ENCODE measurements around the gene KLF18.
"Not testable (repeated sequence)": the region's sequence is repeated elsewhere in the genome, so short reads cannot be mapped to it uniquely, and the experiment has no call there.

The KLF18 gene

DNA sequence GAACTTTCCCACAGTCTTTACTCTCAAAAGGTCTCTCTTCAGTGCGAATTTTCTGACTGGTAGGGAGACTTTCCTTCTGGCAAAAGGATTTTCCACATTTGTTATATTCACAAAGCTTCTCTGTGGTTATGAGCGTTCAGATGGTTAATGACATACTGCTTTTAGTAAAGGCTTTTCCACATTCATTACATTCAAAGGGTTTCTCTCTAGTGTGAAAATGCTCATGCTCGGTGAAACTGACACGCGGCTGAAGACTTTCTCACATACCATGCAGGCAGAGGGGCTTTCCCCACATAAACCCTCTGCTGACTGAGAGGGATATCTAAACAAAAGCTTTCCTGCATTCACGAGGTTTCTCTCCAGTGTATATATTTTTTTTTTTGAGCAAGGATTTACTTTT, 9.9 kb upstream of the KLF18 start:
- ATAC-seq (ENCODE audit: low read depth) (no peak), DNase-seq (ENCODE audit: low spot score) (no peak)
- TF ChIP-seq, protein P1, sequence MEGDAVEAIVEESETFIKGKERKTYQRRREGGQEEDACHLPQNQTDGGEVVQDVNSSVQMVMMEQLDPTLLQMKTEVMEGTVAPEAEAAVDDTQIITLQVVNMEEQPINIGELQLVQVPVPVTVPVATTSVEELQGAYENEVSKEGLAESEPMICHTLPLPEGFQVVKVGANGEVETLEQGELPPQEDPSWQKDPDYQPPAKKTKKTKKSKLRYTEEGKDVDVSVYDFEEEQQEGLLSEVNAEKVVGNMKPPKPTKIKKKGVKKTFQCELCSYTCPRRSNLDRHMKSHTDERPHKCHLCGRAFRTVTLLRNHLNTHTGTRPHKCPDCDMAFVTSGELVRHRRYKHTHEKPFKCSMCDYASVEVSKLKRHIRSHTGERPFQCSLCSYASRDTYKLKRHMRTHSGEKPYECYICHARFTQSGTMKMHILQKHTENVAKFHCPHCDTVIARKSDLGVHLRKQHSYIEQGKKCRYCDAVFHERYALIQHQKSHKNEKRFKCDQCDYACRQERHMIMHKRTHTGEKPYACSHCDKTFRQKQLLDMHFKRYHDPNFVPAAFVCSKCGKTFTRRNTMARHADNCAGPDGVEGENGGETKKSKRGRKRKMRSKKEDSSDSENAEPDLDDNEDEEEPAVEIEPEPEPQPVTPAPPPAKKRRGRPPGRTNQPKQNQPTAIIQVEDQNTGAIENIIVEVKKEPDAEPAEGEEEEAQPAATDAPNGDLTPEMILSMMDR (IDR thresholded peaks at IDR 0.05; ENCODE audit: poor library complexity, severe bottlenecking): no peak
- H3K36me3 ChIP-seq (ENCODE audit: low read depth): no peaks in the 10 kb centered on the region
- H3K4me3 ChIP-seq (ENCODE audit: severe bottlenecking): no peak overlapping the region
- no peak overlapping the region for H3K27ac ChIP-seq (ENCODE audit: poor library complexity, severe bottlenecking)
- no peaks in the 10 kb centered on the region for H3K9me3 ChIP-seq (ENCODE audit: severe bottlenecking)
- no peaks in the 10 kb centered on the region for H3K27me3 ChIP-seq (ENCODE audit: insufficient read depth, poor library complexity, severe bottlenecking)
- peaks cover 22% of the 10 kb centered on the region for H3K4me1 ChIP-seq (ENCODE audit: insufficient read depth, poor library complexity, severe bottlenecking)

DNA sequence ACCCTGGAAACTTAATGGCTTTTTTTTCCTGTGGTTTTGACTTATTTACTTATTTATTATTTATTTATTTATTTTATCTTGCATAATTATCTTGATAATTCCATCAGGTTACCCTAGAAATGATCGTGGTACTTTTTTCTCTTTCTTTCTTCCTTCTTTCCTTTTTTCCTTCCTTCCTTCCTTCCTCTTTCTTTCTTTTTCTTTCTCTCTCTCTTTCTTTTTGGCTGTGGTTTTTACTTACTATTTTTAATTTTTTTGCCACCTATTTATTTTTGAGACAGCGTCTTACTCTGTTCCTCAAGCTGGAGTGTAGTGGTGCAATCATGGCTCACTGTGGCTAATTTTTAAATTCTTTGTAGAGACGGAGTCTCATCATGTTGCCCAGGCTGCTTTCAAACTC, 6.2 kb upstream of the KLF18 start:
- ATAC-seq (ENCODE audit: low read depth): no peak
- Histone ChIP-seq H3K4me3 (ENCODE audit: severe bottlenecking) (no peak overlapping the region), H3K4me1 (ENCODE audit: insufficient read depth, poor library complexity, severe bottlenecking) (no peaks in the 10 kb centered on the region), H3K36me3 (ENCODE audit: low read depth) (no peaks in the 10 kb centered on the region), H3K9me3 (ENCODE audit: severe bottlenecking) (peaks cover 6% of the 10 kb centered on the region), H3K27me3 (ENCODE audit: insufficient read depth, poor library complexity, severe bottlenecking) (no peaks in the 10 kb centered on the region), H3K27ac (ENCODE audit: poor library complexity, severe bottlenecking) (no peak overlapping the region)
- no peak for DNase-seq (ENCODE audit: low spot score)
- TF ChIP-seq, protein P1 (IDR thresholded peaks at IDR 0.05; ENCODE audit: poor library complexity, severe bottlenecking): no peak

- no peaks in the 10 kb centered on the region for H3K36me3 ChIP-seq (ENCODE audit: low read depth)
- ATAC-seq (ENCODE audit: low read depth) (no peak), DNase-seq (ENCODE audit: low spot score) (no peak)
- TF ChIP-seq, protein P1 (IDR thresholded peaks at IDR 0.05; ENCODE audit: poor library complexity, severe bottlenecking): no peak
- H3K9me3 ChIP-seq (ENCODE audit: severe bottlenecking): peaks cover 6% of the 10 kb centered on the region
- no peak overlapping the region for H3K4me3 ChIP-seq (ENCODE audit: severe bottlenecking)
- H3K4me1 ChIP-seq (ENCODE audit: insufficient read depth, poor library complexity, severe bottlenecking): no peaks in the 10 kb centered on the region
- H3K27me3 ChIP-seq (ENCODE audit: insufficient read depth, poor library complexity, severe bottlenecking): no peaks in the 10 kb centered on the region
- H3K27ac ChIP-seq (ENCODE audit: poor library complexity, severe bottlenecking): no peak overlapping the region
Observed at GRCh38 chr1:44146536-44147361, 5.3 kb upstream of the KLF18 start.

DNA sequence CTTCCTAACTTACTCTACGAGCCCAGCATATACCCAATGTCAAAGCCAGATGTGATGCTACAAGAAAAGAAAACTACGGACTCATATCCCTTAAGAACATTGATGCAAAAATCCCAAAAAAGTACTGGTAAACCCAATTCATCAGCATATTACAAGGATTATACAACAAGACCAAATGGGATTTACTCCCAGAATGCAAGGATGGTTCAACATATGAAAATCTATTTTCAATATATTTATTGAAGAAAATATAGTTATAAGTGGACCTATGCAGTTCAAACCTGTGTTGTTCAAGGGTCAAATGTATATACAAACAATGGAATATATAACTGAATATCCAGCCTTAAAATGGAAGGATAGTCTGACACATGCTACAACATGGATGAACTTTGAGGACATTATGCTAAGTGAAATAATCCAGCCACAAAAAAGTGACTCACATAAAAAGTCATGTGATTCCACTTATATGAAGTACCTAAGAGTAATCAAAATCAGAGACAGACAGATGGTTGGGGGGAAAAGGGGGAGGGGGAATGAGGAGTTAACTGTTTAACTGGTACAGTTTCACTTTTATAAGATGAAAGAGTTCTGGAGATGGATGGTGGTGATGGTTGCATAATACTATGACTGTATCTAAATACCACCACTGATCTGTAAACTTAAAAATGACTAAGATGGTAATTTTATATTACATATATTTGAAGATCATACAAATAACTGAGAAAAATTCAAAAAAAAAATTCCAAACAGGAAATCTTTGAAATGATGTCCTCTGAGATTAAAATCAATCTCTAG, 3.7 kb upstream of the KLF18 start:
- Histone ChIP-seq H3K27ac (ENCODE audit: poor library complexity, severe bottlenecking) (no peak overlapping the region), H3K4me1 (ENCODE audit: insufficient read depth, poor library complexity, severe bottlenecking) (no peaks in the 10 kb centered on the region), H3K36me3 (ENCODE audit: low read depth) (no peaks in the 10 kb centered on the region), H3K27me3 (ENCODE audit: insufficient read depth, poor library complexity, severe bottlenecking) (no peaks in the 10 kb centered on the region), H3K4me3 (ENCODE audit: severe bottlenecking) (no peak overlapping the region), H3K9me3 (ENCODE audit: severe bottlenecking) (peaks cover 6% of the 10 kb centered on the region)
- DNase-seq (ENCODE audit: low spot score): no peak
- no peak for ATAC-seq (ENCODE audit: low read depth)
- TF ChIP-seq, protein P1 (IDR thresholded peaks at IDR 0.05; ENCODE audit: poor library complexity, severe bottlenecking): no peak

GRCh38 chr1:44139565-44139964, 1.9 kb downstream of the KLF18 start:
- not testable (repeated sequence) for H3K27me3 ChIP-seq (ENCODE audit: insufficient read depth, poor library complexity, severe bottlenecking); H3K36me3 ChIP-seq (ENCODE audit: low read depth); H3K4me3 ChIP-seq (ENCODE audit: severe bottlenecking); H3K27ac ChIP-seq (ENCODE audit: poor library complexity, severe bottlenecking); H3K4me1 ChIP-seq (ENCODE audit: insufficient read depth, poor library complexity, severe bottlenecking); ATAC-seq (ENCODE audit: low read depth); H3K9me3 ChIP-seq (ENCODE audit: severe bottlenecking); DNase-seq (ENCODE audit: low spot score)
